Measurements from ENCODE around the gene VAMP8.

- no peak for TF ChIP-seq POLR2A (IDR thresholded peaks at IDR 0.05; ENCODE audit: low read length)
- TF ChIP-seq GATA1 (IDR thresholded peaks at IDR 0.05; ENCODE audit: low read depth, low read length), result no peak
Measured at GRCh38 chr2:85623991-85624390, 46.6 kb downstream of the VAMP8 start.

Data from erythroblast (primary cell).